ENCODE data around the gene GDI2. TPM values are rescaled to one million over a fixed set of nuclear protein-coding genes. Genes with fewer than 3 reads are reported as not detected.
"Not testable (repeated sequence)": the region's sequence is repeated elsewhere in the genome, so short reads cannot be mapped to it uniquely, and the experiment has no call there.

GDI2 gene
- polyA plus RNA-seq, 4 donors: 268 to 368 (median 353) TPM

DNA sequence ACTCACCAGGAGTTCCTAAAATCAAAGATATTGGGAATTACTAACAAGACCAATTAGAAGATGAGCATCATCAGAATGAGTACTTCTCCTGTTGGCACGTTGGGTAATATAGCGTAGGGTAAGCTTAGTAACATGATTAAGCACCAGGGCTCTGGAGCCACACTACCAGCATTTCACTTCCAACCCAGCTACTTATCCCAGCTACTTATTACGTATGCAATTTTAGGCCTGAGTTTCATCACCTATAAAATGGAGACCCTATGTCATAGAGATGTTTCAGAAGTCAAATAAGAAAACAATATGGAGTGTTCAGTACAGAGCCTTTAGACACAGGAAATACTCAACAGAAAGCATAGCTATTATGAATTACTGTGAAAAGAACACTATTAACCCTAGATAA, 19.0 kb downstream of the GDI2 start:
- no peak for DNase-seq (ENCODE audit: low read depth in 4 of 4, low spot score in 3 of 4)

DNA sequence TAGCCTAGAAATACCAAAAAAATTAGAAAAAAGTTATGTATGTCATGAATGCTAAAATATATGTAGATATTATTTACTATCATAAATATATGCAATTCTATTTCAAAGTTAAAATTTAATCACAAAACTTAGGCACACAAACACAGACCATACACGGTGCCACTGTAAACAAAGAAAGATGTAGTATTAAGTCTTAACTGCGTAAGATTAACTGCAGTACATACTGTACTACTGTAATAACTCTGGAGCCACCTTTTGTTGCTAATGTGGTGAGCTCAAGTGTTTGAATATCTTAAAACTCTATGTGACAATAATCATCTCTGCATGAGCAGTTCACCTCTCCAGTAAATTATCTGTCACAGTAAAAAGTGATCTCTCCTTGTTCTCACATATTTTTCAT, 23.6 kb downstream of the GDI2 start:
- no peak for DNase-seq (ENCODE audit: low read depth in 4 of 4, low spot score in 3 of 4)

DNA sequence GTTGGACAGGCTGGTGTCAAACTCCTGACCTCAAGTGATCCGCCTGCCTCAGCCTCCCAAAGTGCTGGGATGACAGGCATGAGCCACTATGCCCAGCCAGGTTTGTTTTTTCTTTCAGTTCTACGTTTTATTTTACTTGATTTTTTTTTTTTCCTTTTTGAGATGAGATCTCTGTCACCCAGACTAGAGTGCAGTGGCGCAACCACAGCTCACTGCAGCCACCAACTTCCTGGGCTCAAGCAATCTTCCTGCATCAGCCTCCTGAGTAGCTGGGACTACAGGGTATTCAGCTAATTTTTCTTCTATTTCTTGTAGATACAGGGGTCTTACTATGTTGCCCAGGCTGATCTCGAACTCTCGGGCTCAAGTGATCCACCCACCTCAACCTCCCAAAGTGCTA, 24.3 kb downstream of the GDI2 start:
- DNase-seq (ENCODE audit: low read depth in 4 of 4, low spot score in 3 of 4): no peak

DNA sequence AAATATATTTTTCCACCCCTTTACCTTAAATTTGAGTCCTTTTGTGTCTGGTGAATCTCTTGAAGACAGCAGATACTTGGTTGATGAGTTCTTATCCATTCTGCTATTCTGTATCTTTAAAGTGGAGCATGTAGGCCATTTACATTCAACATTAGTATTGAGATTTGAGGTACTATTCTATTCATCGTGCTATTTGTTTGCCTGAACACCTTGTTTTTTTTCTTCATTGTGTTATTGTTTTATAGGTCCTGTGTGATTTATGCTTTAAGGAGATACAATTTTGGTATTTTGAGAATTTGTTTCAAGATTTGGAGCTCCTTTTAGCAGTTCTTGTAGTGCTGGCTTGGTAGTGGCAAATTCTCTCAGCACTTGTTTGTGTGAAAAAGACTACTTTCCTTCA, 29.9 kb downstream of the GDI2 start:
- no peak for DNase-seq (ENCODE audit: low read depth in 4 of 4, low spot score in 3 of 4)

DNA sequence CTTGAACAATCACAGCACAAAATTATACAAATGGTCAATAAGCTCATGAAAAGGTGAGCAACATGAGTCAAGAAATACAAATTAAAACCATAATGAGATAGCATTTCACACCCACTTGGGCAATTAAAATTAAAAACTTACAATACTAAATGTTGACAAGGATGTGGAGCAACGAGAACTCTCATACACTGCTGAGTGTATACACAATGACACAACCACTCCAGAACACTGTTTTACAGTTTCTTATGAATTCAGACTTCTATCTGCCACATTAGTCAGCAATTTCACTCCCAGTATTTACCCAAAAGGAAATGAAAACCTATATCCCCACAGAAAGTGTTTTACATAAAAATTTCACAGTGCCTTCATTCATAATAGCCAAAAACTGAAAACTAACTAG, 31.1 kb downstream of the GDI2 start:
- no peak for DNase-seq (ENCODE audit: low read depth in 4 of 4, low spot score in 3 of 4)

DNA sequence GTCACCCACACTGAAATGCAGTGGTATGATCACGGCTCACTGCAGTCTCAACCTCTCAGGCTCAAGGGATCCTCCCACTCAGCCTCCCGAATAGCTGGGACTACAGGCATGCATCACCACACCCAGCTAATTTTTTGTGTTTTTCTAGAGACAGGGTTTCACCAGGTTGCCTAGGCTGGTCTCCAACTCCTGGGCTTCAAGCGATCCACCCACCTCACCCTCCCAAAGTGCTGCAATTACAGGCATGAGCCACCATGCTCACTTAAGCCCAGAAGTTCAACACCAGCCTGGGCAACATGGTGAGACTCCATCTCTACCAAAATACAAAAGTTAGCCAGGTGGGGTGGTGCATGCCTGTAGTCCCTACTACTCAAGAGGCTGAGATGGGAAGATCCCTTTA, 33.5 kb downstream of the GDI2 start:
- DNase-seq (ENCODE audit: low read depth in 4 of 4, low spot score in 3 of 4): no peak

DNA sequence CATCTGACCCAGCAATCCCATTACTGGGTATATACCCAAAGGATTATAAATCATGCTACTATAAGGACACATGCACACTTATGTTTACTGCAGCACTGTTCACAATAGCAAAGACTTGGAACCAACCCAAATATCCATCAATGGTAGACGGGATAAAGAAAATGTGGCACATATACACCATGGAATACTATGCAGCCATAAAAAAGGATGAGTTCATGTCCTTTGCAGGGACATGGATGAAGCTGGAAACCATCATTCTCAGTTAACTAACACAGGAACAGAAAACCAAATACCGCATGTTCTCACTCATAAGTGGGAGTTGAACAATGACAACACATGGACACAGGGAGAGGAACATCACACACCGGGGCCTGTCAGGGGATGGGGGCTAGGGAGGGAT, 35.5 kb downstream of the GDI2 start:
- DNase-seq (ENCODE audit: low read depth in 4 of 4, low spot score in 3 of 4): not testable (repeated sequence)

DNA sequence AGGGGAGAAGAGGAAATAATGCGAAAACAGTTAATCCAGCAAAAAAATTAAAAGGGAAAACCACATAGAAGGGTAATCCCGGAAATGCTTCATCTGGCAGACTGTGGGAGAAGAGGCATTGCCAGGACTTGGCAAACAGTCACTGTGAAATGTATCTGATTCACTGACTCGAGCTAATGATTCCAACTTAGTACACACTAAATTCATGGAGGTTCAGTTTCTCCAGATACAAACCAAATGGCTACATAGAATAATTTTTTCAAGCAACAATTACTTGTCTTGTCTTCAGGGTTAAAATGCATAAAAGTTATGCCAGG, 36.4 kb downstream of the GDI2 start:
- DNase-seq (ENCODE audit: low read depth in 4 of 4, low spot score in 3 of 4): no peak

DNA sequence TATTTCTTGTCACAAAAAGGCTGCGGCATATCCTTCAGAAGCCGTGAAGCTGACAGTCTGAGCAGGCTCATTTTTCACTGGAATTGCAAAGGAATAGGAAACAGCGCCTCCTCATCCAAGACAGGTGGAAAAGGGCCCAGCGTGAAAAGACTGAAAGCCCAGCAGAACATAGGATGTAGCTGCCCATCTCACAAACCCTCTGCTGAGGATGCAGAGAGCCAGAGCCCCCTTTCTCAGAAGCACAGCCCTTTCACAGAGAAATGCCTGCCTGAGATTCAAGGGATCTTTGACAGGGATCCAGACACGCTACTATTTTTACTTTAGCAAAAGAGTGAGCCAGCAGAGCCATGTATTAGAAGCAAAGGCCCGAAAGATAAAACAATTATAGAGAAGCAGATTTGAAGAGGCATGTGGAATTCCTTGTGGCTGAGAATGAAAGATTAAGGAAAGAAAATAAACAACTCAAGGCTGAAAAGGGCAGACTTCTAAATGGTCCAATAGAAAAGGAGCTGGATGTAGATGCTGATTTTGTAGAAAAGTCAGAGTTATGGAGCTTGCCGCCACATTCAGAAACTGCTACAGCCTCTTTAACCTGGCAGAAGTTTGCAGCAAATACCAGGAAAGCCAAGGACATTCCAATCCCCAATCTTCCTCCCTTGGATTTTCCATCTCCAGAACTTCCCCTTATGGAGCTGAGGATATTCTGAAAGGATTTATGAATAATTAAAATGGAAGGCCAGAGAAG, 36.9 kb downstream of the GDI2 start:
- no peak for DNase-seq (ENCODE audit: low read depth in 4 of 4, low spot score in 3 of 4)

DNA sequence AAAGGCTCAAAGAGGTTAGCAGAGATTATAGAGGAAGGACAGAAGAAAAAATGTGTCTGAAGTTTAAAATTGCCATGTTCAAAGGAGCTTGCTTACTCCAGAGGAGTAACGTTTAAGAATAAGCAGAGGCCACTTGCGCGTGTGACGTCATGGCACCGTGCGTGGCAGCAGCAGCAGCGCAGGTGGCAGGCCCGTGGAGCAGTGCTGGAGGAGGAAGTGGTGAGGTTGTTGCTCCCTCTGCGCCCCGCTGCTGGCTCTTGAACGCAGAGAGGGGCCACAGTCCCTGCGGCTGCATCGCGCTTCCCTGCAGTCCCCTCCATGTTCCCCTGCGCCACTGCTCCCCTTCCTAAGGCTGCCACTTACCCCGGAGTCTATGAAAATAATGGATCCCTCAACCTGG, 37.5 kb downstream of the GDI2 start:
- no peak for DNase-seq (ENCODE audit: low read depth in 4 of 4, low spot score in 3 of 4)

DNA sequence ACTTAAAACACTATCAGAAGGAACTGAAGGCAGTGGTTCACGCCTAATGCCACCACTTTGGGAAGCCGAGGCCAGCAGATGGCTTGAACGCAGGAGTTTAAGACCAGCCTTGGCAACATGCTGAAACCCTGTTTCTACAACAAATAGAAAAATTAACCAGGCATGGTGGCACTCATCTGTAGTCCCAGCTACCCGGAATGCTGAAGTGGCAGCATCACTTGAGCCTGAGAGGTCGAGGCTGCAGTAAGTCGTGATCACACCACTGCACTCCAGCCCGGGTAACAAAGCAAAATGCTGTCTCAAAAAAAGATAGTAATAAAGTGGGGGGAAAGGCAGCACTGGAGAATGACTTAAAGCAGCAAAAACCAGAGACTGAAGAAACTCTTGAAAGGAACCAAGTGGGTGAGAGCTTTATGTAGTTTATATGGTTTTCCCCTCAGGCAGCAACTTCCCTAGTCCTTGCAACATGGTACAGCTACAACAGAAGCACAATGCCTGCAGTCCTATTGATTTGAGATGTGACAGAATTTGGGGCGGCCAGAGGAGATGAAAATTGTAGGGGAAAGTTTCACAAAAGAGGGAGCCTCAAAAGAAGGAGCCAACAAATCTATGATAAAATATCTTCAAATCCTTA, 38.1 kb downstream of the GDI2 start:
- DNase-seq (ENCODE audit: low read depth in 4 of 4, low spot score in 3 of 4): no peak

DNA sequence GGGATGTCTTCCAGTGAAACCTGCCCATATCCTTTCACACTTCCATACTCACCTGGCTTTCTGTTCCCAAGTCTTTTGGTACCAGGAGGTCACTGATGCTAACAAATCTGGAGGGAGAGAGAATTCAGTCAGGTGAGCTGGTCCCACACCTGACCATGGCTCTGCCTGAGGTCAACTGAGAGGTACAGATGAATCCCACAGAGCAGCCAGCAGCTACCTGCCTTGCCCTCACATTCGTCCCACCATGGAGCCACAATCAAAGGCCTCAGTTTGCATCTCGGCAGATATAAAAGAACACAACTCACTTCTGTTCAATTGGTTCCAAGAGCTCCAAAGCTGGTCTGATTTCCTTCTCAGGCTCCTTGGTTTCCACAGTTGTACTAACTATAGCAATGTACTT, 47.0 kb downstream of the GDI2 start:
- DNase-seq (ENCODE audit: low read depth in 4 of 4, low spot score in 3 of 4): no peak

DNA sequence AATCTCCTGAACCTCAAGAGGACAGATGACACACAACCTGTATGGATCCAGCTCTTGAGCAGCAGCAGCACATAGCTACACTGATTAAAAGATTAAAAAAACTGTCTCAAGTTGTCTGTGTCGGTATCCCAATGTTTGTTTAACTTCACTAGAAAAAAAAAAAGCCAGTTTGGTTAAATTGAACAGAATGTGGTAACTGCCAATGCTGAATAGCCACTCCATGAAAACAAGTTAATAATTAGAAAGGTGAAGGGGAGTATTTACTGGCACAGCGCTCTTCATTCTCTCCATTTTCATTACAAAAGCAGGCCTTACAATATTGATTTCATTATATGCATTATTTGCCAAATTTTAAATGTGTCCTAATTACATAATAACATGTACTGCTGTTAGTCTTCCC, 47.6 kb downstream of the GDI2 start:
- no peak for DNase-seq (ENCODE audit: low read depth in 4 of 4, low spot score in 3 of 4)

DNA sequence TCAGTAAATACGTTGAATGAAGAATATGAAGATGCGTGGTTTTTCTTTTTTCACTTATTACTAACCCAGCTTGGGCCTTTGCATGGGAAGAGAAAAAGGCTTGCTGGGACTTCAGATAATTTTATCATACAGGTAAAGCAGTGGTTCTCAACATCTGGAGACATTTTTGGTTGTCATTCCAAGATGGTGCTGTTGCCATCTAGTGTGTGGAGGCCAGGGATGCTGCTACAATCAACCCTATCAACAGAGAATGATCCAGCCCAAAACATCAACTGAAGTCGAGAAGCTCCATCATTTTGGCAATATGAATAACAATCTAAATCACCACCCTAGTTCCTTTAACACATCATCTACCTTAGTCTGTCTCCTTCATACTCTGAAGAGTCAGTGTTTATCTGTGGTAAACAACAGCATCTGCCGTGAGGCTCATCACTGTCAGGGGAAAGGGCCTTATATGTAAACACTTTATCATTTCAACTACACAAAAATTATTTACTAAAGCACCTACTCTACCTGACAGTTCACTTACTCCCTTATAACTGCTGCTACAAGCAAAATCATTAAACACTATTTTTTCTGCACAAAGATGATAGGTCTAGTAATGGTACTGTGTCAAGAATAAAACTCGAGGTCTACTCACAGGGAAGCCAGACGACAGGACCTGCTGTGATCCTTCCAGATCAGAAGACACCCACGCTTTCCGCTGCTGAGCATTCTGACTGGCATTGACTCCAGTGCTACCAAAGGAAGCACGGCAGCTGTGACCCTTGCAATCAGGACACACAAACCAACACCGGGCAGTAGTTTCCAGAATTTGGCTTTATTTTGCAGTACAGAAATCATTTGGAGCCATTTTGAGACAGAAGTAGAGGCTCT, 48.6 kb downstream of the GDI2 start:
- DNase-seq (ENCODE audit: low read depth in 4 of 4, low spot score in 3 of 4): no peak

DNA sequence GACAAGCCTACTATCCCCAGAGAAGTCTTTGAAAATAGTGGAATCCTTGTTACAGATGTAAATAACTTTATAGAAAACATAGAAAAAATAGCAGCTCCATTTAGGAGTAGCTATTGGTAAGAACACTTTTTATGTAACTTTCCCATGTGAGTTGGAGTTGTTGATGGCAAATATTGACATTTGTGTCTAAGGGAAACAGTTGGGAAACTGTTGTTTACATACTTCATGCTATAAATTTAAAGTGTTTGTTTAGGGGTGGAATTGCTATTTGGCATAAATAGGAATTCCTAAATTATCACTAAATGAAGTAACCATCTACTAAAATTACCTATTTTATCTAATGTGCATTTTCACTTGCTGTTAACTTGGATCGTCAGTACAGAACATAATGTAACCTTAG, 50.7 kb downstream of the GDI2 start:
- DNase-seq (ENCODE audit: low read depth in 4 of 4, low spot score in 3 of 4): no peak

DNA sequence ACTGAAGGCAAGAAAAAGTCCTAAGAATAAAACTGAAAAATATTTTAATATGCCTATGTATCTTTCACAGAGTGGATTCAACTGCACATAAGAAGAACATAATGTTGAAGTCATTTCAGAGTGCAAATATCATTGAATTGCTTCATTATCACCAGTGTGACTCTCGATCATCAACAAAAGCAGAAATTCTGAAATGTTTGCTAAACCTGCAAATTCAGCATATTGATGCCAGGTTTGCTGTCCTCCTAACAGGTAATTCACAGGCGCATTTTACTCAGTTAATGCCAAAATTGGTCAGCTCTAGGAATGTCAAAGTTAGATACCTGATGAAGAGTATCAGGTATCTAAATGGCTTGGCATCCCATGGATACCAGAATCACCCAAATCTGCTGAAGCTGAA, 52.0 kb downstream of the GDI2 start:
- no peak for DNase-seq (ENCODE audit: low read depth in 4 of 4, low spot score in 3 of 4)

DNA sequence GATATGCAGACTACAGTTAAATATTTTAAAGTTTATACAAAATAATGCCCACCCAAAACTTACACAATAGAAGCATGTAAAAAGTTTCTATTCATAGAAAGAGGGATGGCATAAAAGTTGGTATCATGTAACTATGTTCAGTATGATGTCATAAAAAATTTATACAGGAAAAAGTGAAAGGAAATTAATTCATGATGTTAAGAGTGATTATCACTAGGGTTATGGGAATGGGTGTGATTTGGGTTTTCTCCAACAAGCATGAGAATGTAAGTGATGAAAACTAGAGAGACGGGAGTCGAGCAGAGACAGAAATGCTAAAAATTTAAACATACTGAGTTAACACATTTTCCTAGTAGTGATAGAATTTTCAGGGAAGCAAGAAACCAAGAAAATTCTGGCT, 52.7 kb downstream of the GDI2 start:
- DNase-seq (ENCODE audit: low read depth in 4 of 4, low spot score in 3 of 4): no peak

DNA sequence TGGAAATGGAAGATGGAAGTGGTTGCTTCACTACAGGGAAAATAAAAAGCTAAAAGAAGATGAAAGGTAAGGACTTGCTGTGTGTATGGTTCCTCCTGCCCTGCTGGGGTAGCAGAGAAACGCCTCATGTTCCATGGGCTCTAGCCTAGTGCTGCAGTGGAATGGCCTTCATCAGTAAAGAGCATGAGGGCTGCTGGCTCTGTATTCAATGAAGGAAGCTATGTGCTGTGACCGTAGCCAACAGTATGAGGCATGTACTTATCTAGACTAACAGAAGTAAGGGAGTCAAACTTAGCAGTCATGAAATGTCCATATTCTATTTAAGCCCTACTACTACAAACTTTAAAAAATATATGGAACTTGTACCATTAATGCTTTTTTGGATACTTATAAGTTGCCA, 54.3 kb downstream of the GDI2 start:
- DNase-seq (ENCODE audit: low read depth in 4 of 4, low spot score in 3 of 4): no peak

DNA sequence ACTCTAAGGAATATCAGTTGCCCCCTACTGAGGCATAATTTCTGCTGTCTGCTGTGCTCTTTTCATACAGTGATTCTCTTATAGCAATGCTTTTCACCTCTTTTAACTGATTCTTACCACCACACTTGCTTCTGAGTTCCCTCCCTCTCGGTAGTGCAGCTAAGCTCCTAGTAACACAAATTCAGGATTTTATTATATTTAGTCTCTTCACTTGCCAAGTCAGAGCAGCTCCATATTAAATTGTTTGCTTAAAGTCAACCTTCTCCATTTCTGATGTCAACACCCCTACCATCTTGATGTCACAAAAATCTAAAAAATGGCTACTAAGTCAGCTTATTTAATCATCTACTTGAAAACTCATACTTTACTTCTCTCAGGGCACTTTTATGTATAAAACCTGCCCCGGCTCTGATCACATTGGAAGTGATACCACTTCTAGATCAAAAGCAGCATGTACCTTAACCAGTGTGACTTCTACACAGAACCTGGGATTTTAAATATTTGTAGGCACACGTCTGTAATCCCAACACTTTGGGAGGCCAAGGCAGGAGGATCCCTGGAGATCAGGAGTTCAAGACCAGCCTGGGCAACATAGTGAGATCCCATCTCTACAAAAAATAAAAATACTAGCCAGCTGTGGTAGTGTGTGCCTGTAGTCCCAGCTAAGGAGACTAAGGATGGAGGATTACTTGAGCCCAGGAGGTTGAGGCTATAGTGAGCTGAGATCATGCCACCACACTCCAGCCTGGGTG, 55.3 kb downstream of the GDI2 start:
- no peak for DNase-seq (ENCODE audit: low read depth in 4 of 4, low spot score in 3 of 4)

DNA sequence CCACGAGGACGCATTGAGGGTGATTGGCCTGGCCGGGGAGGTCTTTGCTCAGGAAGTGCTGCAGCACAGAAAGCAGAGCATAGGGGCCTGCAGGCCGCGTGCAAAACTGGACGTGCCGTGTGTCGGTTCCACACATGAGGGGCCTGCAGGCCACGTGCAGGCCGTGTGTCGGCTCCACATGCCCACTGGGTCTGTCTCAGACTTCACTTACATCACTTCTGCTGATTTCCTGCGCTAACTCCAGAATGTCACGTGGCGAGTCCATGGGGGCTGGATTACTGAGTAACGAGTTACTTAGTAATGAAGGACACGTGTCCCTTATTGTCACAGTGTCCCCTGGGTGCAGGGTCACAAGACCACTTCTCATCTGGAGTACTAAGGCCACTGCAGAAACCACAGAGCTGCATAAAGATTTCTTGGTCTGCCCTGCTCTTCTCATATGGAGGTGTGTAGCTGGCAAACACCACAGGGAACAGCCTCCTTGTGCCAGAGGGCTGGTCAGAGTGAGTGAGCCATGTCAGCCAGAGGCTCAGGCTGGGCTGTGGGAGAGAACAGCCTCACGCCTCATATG, 60.8 kb downstream of the GDI2 start:
- no peak for DNase-seq (ENCODE audit: low read depth in 4 of 4, low spot score in 3 of 4)
